GM10847 (cell line): Measurements from ENCODE around the gene SIPA1L2.

Experiments used
- POLR2A ChIP-seq: IDR thresholded peaks from 2 replicates; pipeline ENCODE4 v1.6.1; 2011; ENCODE audit not compliant: insufficient read length; ENCODE audit errors: extremely low read depth

SIPA1L2 gene

DNA sequence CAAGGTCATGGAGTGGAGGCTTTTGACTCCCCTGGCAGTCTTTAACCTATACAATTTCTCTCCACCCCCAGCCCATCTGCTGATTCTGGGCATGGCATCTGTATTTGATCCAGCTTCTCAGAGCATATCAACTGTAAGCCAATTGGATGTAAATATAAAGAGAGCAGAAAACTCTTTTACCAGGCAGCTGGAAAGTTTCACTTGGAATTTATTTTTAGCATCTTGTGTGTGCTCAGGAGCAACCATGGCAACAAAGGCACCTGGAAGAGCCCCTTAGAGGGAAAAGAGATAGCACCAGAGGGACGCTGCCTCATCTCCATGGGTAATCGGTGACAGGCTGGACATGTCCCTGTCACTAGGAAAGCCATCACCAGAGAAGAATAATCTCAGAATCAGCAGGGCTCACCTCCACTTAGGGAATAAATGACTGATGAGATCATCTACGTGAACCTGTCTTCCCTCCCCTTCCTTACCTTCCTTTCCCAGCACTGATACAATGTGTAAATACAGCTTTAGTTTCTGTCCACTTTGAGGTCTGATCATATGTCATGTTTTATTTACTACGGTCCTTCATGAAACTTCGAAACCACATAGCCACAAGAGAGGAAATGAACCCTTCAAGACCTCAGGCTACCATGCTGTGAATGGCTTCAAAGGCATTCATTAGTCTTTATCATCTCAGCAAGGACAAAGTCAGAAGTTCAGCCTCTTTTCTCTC lies 25.3 kb upstream of the SIPA1L2 start:
- TF ChIP-seq POLR2A = no peak

DNA sequence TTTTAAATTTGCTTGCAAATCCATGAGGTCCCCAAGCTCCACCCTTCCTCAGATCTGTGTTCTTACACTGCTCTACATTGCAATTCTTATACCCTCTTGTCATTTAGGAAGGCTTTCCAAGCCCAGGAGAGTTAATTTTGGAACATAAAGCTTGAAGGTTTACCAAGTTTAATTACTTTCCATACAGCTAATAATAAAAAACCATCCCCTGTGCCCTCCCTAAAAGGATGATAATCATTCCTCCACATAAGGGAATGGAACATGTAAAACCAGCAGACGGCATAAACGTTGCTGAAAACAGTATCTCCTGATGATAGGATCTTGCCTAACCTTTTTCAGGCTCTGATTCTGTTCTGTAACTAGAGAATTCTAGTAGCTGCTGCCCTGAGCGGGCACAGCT lies 23.9 kb upstream of the SIPA1L2 start:
- TF ChIP-seq POLR2A = no peak

DNA sequence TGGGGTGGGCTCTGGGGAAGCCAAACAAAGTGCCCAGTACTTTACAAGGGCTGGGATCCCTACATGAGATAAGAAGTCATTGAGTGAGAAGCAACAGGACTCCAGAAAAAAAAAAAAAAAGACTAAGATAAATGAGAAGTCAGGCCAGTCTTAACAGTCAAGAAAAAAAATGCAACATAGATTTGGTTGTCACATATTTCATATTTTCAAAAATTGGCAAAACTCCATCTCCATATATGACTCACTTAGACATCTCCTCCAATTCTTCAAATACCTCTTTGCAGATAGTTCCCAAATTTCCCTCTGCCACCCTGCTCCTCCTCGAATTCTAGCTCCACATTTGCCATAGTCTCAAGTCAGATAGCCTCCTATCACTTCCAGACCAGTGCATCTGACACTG lies 20.9 kb upstream of the SIPA1L2 start:
- TF ChIP-seq POLR2A = no peak

DNA sequence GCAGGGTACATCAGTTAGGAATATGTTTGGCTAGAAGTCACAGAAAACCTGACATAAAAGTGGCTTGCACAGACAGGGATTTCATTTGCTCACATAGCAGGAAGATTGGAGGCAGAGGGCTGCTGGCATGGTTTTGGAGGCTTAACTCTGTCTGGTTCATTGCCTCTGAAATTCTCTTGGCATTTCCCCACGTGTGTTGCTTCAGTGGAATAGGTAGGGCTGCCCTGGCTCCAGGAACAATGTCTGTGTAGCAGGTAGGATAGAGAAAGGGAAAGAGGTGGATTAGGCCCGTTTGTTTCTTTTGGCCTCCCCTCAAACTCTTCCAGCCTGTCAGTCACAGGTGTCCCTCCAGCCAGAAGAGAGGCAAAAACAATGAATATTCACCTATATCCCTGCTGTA lies 20.5 kb upstream of the SIPA1L2 start:
- no peak for TF ChIP-seq POLR2A

DNA sequence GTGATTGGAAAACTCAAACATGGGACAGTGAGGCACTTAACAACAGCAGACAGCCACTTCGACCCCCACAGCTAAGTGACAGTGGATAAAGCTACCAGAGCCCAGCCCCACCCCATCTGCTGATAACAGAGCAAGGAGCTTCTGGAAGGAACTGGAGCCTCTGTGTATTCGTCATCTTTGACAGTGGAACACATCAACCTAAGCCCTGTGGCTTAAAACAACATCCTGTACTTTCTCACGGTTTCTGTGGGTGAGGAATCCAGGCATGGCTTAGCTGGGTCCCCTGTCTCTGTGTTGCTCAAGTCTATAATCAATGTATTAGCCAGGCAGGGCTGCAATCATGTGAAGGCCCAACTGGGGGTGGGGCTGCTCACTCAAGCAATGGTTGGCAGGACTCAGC lies 18.4 kb upstream of the SIPA1L2 start:
- TF ChIP-seq POLR2A = no peak

DNA sequence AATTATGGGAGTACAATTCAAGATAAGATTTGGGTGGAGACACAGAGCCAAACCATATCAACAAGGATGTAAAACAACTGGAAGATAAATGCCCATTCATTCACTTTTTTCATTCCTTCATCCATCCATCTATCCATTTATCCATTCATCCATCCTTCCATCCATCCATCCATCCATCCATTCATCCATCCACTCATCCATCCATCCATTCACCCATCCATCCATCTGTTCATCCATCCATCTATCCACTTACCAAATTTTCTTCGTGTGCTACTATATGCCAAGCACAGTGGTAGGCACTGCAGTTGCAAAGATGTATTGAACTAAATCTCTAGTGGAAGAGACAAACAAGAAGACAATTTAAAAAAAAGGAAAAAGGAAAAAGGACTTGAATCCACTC lies 14.3 kb upstream of the SIPA1L2 start:
- no peak for TF ChIP-seq POLR2A

DNA sequence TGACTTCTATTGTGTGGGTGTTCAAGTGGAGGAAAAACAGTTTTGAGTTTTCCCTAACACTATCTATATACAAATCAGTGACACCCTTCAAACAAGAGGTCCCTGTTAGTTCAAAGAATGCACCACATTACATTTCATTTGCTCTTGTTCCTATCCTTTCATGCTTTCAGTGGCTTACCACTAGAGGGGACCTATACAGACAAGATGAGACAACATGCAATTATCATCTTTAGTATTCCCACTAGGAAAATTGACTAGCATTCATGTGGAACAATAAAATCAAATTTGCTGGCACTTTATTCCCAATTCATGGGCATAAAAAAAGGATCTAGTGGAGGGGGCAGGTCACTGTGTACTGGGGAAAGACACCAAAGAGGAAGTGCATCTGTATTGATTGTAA lies 13.3 kb upstream of the SIPA1L2 start:
- no peak for TF ChIP-seq POLR2A

DNA sequence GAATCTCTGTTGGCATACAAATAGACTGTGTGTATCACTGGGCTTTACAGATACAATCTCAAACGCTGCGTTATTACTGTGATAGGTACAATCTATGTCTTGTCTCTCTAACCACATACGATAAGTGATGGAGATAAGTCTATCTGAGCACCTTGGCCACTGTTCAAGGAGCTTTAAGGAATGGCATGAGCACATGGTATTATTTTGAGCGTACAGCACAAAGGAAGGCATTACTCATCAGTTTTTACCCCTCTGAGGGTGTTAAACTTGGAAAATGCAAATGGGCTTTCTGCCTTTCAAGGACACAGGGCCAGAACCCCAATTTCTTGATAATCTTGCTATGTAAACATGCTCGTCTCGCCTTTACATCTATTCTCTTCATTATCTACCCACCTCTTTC lies 11.6 kb upstream of the SIPA1L2 start:
- no peak for TF ChIP-seq POLR2A

DNA sequence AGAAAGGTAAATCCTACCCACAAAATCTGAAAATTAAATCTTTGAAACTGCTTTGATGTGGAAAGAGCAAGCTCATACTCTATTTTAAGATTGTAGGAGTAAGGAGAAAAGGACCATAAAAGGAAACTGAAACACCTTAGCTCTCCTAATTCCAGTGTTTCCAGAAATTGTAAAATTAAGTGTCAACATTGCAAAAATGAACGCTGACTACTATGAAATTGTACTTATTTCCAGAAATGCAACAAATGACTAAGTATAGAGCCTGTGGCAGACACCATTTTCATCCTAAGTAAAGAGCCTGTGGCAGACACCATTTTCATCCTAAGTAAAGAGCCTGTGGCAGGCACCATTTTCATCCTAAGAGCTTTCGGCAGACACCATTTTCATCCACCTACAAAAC lies 6.9 kb upstream of the SIPA1L2 start:
- TF ChIP-seq POLR2A = no peak

DNA sequence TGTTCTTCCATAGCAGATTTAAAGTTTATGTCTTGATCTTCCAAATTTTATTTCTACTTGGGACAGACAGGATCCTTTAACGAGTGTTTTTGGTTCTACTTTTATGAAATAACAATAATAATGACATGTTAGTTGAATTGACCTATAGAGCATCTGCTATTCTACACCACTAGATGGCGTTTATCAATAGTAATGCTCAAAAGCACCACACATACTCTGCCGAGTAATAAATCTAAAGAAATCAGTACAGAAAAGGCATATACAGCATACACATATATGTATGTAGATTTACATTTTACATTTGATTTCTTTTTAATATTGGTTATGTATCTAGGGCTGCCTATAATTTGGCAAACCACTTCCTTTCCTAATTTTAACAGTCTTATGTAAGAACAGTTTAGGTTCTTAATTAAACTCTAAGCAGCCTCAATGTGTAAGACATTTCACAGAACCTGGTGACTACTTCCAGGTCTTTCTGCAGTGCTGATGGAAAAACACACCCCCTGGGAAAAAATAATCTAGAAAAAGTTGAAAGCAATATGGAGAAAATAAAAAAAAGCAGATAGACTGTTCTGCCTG lies 5.9 kb upstream of the SIPA1L2 start:
- no peak for TF ChIP-seq POLR2A

DNA sequence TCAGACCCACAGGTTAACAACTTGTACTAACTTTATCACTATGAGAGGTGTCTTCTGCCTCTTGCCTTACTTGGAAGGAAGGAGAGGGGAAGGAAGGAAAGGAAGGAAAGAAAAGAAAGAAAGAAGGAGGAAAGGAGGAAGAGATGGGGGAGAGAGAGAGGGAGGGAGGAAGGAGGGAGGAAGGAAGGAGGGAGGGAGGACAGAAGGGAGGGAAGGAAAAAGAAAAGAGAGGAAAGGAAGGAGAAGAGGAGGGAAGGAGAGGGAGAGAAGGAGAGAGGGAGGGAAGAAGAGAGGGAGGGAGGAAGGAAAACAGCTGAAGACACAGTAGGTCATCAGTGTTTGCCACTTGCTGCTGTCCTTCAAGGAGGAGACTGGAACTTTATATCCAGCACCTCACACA lies 5.3 kb upstream of the SIPA1L2 start:
- no peak for TF ChIP-seq POLR2A

DNA sequence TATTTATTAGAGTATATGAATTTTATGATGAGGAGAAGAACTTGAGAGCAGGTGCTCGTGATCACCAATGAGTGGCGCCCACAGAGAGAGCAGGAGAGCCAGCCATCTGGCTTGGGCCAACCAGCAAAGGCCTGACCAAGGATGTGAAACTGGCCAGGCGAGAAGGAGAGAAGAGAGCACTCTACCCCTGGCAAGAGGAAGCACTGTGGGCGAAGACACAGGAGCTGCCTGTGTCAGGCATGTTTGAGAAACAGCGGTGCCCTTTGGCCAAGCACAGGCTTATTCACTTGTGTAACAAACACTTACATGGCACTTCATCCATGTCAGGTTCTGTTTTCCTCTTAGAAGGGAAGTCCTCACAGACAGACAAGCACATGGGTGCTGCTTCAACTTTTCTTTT lies 4.2 kb upstream of the SIPA1L2 start:
- no peak for TF ChIP-seq POLR2A

DNA sequence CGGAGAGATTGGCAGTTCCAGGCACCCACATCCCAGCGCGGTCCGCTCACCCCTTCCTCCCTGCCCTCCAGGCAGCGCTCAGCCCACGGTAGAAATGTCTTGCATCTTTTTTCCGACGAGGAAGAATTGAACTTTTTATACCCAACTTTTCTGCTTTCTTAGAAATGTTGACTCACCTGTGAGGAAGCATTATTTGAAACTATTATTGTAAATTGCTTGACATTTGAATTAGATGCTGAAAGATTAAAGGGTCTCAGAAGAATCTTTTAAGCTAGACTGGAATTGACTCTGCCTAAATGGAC lies 912 bp upstream of the SIPA1L2 start:
- TF ChIP-seq POLR2A = no peak

DNA sequence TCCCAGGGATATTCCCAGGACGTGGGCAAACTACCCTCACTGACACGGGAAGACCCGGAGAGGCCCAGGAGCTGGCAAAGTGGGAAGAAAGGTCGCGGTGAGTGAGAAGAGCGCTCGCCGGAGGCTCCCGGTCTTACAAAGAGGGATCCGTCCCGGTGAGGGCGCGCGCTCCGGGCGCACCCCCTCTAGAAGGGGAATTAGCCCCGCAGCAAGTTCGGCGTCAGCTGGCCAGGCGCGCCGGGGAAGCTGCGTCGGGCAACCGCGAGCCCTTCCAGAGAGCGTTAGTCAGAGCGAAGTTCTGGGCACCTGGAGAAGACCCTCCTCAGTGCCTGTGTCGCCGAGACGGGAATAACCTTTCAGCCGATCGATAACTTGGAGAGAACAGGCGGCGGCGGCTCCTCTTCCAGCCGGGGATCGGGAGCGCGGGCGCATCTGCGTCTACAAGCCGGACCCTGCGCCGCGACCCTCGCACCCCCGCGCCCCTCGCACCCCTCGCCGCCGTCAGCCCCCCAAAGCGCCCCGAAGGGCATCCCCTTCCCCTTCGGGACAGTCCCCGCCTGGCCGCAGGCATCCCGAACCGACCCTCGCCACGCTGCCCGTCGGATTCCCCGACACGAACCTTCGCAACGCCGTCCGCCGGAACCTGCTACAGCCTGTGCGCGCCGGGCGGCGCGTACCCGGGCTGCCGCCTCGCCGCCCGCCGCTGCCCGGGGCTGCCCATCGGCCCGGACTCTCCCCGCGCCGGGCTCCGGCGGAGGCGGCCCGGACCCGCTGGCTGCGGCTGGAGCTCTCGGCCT lies 485 bp downstream of the SIPA1L2 start:
- TF ChIP-seq POLR2A = no peak

DNA sequence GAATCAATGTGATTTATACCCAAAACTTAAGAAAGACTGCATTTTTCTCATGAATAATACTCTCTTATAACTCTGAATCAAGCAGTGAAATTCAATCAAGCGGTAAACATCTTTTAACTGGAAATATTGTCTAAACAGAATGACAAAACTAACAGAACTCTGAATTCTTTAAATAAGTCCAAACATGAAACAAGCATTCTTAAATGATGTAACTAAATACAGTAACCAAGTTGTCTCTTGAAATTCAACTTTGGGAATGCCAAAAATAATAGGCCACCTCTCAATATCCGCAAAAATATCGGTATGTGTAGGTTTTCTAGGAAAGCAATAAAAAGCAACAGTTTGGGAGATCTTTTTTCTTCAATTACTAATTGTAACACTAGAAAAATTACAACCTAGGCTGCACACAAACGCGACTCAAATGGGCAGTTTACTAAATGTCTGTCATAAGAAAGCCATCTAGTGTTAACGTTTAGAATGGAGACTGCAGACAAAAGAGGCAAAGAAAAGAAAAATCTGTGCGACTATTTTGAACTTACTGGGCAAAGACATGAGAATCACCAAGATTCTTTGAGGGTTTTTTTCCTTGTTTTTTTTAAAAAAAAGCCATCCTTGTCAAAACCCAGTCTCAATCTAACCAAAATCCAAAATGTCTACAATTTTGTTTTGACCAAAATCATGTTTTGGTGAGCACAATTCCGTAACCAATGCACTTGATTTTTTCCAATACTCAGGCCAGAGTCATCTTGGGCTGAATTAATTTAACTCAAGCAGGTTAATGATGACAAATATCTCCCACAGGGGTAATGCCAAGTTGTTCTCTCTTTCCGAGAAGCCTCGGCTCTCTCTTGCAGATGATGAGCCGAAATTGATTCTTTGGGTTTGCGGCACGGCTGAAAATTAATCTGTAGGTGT lies 1.3 kb downstream of the SIPA1L2 start:
- TF ChIP-seq POLR2A = no peak
